GM18505 (cell line): Measurements from ENCODE around the gene SPTBN4.
"Not testable (repeated sequence)": the region's sequence is repeated elsewhere in the genome, so short reads cannot be mapped to it uniquely, and the experiment has no call there.

Experiments used
- ATAC-seq: cut with Tn5 transposase; IDR thresholded peaks from one replicate; pipeline ENCODE4 v1.9.1; 2021; ENCODE audit not compliant: unreplicated experiment
- POLR2A ChIP-seq: IDR thresholded peaks from 4 replicates; pipeline ENCODE4 v1.6.1; 2011; ENCODE audit warnings: borderline replicate concordance; ENCODE audit not compliant: insufficient read depth, insufficient read length; ENCODE audit errors: extremely low read depth

The SPTBN4 gene

DNA sequence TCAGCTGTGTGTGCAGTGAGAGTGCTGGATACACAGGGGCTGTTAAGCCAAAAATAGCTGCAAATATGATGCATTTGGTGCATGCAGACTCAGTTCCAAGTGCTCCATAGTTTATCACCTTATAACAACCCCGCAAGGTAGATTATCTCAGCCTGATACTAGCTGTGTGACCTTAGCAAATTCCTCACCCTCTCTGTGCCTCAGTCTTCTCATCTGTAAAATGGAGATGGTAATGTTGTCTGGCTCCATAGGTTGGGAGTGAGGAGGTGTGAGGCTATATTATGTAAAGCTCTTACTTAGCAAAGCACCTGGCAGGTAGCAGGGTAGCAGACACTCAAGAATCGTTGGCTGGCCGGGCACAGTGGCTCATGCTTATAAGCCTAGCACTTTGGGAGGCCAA, 86.0 kb downstream of the SPTBN4 start:
- ATAC-seq: no peak
- TF ChIP-seq POLR2A: no peak

DNA sequence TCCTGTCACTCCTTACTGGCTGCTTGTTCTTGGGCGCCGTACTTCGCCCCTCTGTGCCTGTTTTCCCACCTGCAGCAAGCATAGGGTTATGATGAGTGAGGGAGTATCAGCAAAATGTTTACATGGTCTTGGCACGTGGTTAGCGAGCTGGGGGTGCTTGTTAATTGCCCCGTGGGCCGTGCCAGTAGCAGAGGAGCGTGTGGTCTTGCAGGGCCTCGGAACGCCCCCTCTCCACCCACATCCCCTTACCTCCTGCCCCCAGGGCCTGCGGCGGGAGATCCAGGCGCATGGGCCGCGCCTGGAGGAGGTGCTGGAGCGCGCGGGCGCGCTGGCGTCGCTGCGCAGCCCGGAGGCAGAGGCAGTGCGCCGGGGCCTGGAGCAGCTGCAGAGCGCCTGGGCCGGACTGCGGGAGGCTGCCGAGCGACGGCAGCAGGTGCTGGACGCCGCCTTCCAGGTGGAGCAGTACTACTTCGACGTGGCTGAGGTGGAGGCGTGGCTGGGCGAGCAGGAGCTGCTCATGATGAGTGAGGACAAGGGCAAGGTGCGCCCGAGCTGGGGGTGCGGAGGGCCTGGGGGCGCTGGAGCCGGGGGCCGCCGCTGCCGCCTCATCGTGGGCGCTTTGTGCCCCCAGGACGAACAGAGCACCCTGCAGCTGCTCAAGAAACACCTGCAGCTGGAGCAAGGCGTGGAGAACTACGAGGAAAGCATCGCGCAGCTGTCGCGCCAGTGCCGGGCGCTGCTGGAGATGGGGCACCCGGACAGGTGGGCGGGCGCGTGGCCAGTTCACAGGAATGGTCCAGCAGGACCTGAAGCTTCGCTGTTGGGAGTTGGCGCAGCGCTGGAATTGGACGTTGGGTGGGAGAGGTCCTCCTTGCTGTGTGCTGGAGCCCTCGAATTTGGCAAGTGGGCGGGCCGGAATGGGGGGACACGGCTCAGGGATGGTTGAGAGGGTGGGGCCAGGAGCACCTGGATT, 87.4 kb downstream of the SPTBN4 start:
- TF ChIP-seq POLR2A: no peak
- no peak for ATAC-seq

DNA sequence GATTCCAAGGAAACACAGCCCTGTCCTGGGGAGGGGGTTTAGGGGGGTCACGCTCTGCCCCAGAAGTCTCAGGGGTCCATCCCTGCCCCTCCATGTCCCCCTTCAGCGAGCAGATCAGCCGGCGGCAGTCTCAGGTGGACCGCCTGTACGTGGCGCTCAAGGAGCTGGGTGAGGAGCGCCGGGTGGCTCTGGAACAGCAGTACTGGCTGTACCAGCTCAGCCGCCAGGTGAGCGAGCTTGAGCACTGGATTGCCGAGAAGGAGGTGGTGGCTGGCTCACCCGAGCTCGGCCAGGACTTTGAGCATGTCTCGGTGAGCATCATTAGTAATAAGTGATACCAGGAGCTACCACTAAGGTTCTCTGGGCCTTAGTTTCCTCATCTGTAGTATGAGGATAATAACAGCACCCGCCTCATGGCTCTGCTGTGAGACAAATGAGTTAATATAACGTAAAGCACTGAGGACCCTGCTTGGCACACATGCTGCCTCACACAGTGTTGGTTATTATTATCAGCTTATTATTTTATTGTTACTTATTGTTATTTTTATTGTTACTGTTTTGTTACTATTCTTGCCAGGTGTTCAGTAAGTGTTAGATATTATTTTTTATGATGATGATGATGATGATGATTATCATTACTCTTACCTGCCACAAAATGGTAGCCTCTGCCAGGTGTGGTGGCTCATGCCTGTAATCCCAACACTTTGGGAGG, 89.3 kb downstream of the SPTBN4 start:
- no peak for ATAC-seq
- no peak for TF ChIP-seq POLR2A

DNA sequence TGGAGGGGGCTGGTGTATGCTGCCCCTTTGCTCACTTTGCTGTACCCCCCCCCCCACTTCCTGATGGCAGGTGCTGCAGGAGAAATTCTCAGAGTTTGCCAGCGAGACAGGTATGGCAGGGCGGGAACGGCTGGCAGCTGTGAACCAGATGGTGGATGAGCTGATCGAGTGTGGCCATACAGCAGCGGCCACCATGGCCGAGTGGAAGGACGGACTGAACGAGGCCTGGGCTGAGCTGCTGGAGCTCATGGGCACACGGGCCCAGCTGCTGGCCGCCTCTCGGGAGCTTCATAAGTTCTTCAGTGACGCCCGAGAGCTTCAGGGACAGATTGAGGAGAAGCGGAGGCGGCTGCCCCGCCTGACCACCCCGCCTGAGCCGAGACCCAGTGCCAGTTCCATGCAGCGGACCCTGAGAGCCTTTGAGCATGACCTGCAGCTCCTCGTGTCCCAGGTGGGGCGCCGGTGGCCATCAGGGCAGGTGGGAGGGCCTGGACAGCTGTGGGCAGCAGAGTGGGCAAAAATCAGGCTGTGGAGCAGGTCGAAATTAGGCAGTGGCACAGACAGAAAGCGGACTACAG, 90.2 kb downstream of the SPTBN4 start:
- ATAC-seq: no peak
- TF ChIP-seq POLR2A: no peak

DNA sequence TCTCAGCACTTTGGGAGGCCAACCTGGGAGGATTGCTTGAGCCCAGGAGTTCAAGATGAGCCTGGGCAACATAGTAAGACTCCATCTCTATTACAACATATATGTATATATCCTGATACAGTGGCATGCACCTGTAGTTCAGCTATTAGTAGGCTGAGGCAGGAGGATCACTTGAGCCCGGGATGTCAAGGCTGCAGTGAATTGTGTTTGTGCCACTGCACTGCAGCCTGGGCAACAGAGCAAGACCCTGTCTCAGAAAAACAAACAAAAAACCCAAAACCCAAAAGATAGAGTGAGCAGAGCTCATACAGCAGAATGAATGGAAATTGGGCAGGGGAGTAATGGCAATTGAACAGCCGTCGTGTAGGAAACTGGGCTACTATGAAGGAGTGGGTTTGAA, 92.6 kb downstream of the SPTBN4 start:
- no peak for ATAC-seq

DNA sequence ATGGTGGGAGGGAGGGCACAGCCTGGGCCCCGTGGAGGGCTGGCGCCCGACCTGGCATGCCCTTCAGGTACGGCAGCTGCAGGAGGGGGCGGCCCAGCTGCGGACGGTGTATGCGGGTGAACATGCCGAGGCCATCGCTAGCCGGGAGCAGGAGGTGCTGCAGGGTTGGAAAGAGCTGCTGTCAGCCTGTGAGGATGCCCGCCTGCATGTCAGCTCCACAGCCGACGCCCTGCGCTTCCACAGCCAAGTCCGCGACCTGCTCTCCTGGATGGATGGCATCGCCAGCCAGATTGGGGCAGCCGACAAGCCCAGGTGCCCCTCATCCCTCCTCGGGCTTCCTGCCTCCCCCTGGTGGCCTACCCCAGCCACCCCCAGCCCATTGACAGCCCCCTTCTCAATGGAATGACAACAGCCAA, 93.3 kb downstream of the SPTBN4 start:
- no peak for ATAC-seq
- no peak for TF ChIP-seq POLR2A

More for the DNA sequence above, 92.6 kb downstream of the SPTBN4 start:
- no peak for TF ChIP-seq POLR2A

DNA sequence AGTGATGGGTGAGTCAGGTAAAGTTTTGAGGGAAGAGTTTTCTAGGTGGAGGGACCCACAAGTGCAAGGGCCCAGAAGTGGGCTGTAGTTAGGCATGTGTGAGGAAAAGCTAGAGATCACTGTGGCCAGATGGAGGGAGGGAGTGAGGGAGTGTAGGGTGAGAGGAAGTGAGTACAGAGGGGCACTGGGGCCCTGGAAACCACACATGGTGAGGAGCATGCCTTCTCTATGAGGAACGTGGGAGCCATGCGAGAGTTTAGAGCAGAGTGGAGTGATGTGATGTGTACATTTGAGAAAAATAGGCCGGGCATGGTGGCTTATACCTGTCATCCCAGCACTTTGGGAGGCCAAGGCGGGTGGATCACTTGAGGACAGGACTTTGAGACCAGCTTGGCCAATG, 95.1 kb downstream of the SPTBN4 start:
- ATAC-seq: no peak
- no peak for TF ChIP-seq POLR2A

DNA sequence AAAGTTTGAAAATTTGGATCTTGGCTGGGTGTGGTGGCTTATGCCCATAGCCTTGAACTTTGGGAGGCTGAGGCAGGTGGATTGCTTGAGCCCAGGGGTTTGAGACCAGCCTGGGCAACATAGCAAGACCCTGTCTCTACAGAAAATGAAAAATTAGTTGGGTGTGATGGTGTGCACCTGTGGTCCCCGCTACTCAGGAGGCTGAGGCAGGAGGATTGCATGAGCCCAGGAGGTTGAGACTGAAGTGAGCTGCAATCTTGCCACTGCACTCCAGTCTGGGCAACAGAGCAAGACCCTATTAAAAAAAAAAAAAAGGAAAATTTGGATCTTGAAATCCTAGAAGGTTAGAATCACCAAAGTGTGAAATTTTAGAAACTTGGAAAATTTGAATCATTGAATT, 97.7 kb downstream of the SPTBN4 start:
- ATAC-seq: not testable (repeated sequence)

DNA sequence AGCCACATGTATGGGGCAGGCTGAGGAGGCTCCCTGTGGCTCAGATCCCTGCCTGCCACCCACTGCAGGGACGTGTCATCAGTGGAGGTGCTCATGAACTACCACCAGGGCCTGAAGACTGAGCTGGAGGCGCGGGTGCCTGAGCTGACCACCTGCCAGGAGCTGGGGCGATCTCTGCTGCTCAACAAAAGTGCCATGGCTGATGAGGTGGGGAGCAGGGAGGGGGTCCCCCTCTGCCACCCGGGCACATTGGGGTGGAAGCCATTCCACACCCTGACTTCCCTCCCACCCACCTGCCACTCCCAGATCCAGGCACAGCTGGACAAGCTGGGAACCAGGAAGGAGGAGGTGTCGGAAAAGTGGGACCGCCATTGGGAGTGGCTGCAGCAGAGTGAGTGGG, 98.6 kb downstream of the SPTBN4 start:
- no peak for ATAC-seq
- no peak for TF ChIP-seq POLR2A

DNA sequence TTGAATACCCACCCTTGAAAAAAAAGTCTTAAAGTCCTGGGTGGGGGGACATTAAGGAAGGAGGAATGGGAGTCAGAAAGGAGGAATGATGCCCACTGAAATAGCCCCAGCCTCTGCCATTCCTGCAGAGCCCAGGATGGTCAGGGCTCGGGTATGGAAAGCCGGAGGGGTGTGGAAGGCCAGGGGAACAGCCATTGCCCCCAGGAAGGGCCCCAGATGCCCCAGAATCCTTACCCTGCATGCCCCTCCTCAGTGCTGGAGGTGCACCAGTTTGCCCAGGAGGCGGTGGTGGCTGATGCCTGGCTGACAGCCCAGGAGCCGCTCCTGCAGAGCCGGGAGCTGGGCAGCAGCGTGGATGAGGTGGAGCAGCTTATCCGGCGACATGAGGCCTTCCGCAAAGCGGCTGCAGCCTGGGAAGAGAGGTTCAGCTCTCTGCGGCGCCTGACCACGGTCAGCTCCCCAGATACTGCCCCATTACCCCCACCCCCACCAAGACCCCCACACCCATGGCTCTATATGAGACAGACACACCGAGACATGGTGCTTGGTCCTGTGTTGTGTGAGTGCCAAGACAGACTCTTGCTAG, 99.2 kb downstream of the SPTBN4 start:
- no peak for ATAC-seq
- TF ChIP-seq POLR2A: no peak

DNA sequence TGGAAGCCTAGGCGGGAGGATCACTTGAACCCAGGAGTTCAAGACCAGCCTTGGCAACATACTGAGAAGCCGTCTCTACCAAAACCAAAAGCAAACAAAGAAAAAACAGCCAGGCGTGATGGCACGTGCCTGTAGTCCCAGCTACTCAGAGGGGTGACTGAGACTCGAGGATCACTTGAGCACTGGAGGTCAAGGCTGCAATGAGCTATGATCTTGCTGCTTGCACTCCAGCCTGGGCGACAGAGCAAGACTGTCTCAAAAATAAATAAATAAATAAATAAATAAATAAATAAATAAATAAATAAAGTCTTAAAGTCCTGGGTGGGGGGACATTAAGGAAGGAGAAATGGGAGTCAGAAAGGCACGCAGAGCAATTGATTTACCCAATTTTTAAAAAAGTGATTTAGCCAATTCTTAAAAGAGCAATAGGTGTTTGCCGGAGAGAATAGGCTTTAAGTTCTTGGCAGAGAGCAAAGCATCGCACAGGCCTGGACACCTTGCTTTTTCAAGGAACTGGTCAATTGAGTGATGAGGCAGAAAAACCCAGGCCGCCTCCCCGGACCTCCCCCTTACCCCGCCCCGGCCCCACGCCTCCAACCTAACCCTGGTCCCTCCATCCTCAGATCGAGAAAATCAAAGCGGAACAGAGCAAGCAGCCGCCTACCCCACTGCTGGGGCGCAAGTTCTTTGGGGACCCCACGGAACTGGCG, 100.4 kb downstream of the SPTBN4 start:
- TF ChIP-seq POLR2A: no peak
- no peak for ATAC-seq

DNA sequence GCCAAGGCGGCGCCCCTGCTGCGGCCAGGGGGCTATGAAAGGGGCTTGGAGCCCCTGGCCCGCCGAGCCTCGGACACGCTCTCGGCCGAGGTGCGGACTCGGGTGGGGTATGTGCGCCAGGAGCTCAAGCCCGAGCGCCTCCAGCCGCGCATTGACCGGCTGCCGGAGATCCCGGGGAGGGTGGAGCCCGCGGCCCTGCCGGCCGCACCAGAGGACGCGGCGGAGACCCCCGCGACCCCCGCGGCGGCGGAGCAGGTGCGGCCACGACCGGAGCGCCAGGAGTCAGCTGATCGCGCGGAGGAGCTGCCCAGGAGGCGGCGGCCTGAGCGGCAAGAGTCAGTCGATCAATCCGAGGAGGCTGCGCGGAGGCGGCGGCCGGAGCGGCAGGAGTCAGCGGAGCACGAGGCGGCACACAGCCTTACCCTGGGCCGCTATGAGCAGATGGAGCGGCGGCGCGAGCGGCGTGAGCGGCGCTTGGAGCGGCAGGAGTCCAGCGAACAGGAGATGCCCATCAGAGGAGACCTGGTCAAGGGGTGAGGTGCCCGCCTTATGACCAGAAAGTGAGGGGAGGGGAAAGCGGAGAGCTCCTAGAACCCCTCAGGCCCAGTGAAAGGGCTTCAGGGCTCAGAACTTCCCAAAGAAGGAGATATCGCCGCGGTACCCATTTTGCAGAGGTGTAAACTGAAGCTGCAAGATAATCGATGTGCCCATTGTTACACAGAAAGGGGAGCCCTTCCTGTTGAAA, 101.1 kb downstream of the SPTBN4 start:
- no peak for TF ChIP-seq POLR2A
- ATAC-seq: no peak
